GM18520 (cell line): Measurements from ENCODE around the gene AKAP9.
"Not testable (repeated sequence)": the region's sequence is repeated elsewhere in the genome, so short reads cannot be mapped to it uniquely, and the experiment has no call there.

Experiments used
- ATAC-seq: cut with Tn5 transposase; IDR thresholded peaks from one replicate; pipeline ENCODE4 v1.9.1; 2021; ENCODE audit not compliant: unreplicated experiment

Gene AKAP9

DNA sequence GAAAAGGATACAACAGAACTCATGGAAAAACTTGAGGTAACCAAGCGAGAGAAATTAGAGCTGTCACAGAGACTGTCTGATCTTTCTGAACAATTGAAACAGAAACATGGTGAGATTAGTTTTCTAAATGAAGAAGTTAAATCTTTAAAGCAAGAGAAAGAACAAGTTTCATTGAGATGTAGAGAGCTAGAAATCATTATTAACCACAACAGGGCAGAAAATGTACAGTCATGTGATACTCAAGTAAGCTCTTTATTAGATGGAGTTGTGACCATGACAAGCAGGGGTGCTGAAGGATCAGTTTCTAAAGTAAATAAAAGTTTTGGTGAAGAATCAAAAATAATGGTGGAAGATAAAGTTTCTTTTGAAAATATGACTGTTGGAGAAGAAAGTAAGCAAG, 62.1 kb downstream of the AKAP9 start:
- no peak for ATAC-seq

DNA sequence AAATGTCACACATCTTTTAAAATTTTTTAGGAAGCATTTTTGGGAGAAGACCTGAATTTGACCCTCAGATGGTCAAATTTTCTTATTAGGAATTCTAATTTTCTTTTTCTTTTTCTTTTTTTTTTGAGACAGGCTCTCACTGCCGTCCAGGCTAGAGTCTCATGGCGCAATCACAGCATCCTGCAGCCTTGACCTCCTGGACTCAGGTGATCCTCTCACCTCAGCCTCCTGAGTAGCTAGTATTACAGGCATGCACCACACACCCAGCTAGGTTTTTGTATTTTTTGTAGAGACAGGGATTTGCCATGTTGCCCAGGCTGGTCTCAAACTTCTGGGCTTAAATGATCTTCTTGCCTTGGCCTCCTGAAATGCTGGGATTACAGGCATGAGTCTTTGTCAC, 65.4 kb downstream of the AKAP9 start:
- ATAC-seq = no peak

DNA sequence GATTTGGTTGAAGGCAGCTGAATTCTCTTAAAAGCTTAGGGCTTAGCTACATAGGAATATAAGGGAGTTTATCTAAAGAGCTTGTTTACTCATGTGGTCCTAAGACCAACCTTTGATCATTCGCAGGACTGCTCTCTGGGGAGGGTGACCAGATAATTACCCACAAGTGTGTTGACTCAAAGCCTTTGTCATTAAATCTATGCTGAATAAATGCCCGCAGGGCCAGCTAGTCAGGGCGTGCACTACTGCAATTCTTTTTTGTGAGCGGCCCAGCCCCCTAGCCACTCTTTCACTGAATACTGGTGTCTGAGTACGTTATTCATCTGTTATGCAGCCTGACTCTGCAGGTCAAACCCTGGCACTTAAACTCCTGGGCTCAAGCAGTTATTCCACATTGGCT, 69.6 kb downstream of the AKAP9 start:
- no peak for ATAC-seq

GRCh38 chr7:92013611-92014010, 72.9 kb downstream of the AKAP9 start:
- no peak for ATAC-seq

GRCh38 chr7:92020636-92021035, 80.0 kb downstream of the AKAP9 start:
- ATAC-seq = no peak

DNA sequence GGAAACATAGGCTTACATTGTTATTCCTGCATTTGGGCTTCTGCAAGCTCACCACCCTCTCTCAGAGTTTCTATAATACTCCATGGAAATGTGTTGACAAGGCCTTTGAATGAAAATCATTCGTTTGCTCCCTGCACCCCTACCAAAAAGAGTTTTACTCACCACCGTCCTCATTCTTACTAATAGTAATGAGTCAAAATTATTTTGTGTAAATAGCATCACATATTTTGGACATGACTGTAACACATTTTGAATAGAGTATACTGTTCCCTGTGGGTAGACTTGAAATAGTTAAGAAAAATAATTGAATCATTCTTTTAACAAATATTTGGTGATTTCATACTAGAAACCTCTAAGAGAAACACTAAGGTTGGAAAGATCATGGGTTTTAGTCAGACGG, 84.6 kb downstream of the AKAP9 start:
- ATAC-seq = no peak

DNA sequence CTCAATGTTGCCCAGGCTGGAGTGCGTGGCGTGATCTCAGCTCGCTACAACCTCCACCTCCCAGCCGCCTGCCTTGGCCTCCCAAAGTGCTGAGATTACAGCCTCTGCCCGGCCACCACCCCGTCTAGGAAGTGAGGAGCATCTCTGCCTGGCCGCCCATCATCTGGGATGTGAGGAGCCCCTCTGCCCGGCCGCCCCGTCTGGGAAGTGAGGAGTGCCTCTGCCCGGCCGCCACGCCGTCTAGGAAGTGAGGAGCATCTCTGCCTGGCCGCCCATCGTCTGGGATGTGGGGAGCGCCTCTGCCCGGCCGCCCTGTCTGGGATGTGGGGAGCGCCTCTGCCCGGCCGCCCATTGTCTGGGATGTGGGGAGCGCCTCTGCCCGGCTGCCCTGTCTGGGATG, 86.0 kb downstream of the AKAP9 start:
- ATAC-seq = not testable (repeated sequence)

DNA sequence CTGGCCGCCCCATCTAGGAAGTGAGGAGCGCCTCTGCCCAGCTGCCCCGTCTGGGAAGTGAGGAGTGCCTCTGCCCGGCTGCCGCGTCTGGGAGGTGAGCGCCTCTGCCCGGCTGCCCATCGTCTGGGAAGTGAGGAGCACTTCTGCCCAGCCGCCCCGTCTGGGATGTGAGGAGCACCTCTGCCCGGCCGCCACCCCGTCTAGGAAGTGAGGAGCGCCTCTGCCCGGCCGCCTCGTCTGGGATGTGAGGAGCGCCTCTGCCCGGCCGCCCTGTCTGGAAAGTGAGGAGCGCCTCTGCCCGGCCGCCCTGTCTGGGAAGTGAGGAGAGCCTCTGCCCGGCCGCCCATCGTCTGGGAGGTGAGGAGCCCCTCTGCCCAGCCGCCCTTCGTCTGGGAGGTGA, 86.5 kb downstream of the AKAP9 start:
- not testable (repeated sequence) for ATAC-seq

GRCh38 chr7:92028226-92028625, 87.6 kb downstream of the AKAP9 start:
- no peak for ATAC-seq

GRCh38 chr7:92028686-92029085, 88.0 kb downstream of the AKAP9 start:
- no peak for ATAC-seq

DNA sequence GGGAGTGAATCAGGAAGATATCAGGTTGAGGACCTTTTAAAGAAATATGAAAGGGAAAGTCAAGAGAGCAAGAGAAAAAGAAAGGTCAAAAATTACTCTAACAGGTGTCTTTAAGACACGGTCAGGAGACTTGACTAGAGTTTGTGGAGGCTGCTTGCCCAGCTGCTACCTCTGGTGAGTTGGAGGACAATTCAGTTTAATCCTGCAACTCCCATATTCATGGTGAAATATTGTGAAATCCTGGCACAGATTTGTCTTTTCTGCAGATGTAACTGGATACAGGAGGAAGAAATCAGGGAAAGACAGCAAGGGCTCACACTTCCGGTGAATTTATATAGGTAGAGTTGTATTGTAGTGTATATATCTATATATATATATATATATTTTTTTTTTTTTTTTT, 93.5 kb downstream of the AKAP9 start:
- no peak for ATAC-seq

DNA sequence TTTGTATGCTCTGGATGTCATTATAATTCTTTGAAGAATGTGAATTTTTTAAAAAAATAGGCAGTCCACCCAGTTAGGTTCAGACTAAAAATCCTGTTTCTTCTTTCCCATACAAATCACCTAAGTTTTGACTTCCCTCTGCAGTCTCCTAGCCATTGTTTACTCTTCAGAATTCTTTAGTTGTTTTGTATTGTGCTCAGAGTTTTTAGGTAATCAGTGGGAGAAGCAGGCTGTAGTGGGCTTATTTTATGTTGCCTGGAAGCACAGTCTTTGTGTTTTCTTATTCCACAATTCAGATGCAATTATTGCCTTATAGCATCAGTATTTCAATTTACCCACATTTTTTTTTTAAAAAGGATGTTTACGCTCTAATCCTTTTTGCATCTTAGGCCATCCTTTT, 94.9 kb downstream of the AKAP9 start:
- ATAC-seq = no peak

DNA sequence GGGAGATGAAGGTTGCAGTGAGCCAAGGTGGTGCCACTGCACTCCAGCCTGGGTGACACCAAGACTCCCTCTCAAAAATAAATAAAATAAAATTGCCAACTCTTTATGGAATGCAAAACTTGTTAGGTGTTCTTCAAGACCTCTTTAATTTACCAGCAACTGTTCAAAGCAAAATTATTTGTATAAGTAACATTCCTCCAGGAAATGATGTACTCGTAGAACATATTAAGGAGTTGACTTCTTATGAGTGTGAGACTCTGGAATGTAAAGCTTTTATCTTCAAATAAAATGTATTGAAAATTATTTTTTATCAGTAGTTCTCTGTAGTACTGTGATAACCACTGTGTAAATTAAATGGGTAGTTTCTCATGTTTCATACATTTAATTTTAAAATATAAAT, 99.2 kb downstream of the AKAP9 start:
- ATAC-seq = no peak

- no peak for ATAC-seq
Measured at GRCh38 chr7:92042056-92042737, 101.5 kb downstream of the AKAP9 start.

GRCh38 chr7:92043098-92043497, 102.4 kb downstream of the AKAP9 start:
- no peak for ATAC-seq

- no peak for ATAC-seq
Measured at GRCh38 chr7:92043637-92044036, 103.0 kb downstream of the AKAP9 start.

DNA sequence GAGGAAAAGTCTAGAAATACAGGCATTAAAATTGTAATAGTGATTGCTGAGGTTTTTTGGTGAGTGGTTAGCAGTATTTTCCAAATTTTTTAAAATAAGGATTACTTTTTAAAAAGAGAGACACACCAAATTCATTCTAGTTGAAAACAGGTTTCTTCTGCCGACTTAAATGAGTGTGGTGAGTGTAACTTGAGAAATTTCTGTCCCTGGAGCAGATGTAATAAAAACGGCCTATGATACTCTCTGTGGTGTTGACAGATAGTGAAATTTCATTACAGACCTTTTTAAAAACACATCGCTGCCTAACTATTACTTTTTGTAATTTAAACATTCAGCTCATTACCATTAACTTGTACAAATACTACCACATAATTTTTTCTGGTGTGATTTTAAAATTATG, 103.5 kb downstream of the AKAP9 start:
- no peak for ATAC-seq

- ATAC-seq = no peak
Measured at GRCh38 chr7:92044940-92045339, 104.3 kb downstream of the AKAP9 start.

- no peak for ATAC-seq
Measured at GRCh38 chr7:92051655-92052054, 111.0 kb downstream of the AKAP9 start.

DNA sequence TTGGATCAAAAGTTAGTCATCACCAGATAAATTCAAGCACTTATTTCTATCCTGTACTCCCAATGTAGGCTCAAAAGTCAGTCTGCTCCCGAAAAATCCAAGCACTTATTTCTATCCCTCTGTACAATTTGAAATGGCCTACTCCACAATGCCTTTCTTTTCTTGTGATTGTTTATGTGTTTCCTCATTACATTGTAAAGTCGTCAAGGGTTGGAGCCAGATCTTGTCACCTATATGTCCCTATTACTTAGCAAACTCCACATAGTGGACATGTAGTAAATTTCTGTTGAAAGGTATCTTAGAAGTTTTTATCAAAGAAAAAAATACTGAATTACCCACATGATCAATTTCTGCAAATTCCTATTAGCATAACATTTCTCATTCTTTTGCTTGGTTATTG, 111.5 kb downstream of the AKAP9 start:
- ATAC-seq = no peak

DNA sequence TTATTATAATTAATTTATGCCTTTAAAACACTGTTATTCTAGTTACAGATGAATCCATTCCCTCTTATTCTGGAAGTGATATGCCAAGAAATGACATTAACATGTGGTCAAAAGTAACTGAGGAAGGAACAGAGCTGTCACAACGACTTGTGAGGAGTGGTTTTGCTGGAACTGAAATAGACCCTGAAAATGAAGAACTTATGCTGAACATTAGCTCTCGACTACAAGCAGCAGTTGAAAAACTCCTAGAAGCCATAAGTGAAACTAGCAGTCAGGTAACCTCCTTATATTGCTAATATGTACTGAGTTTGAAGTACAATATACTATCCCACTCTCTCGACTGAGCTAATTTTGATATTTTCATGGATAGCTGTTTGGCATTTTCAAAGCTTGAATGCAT, 112.0 kb downstream of the AKAP9 start:
- ATAC-seq = no peak

- no peak for ATAC-seq
Measured at GRCh38 chr7:92053312-92053711, 112.7 kb downstream of the AKAP9 start.

- ATAC-seq = no peak
Measured at GRCh38 chr7:92056286-92056685, 115.6 kb downstream of the AKAP9 start.
